ENCODE data around the gene HOXD10.

Gene HOXD10

GRCh38 chr2:176096243-176096985, 20.2 kb upstream of the HOXD10 start:
- DNase-seq, result no peak

GRCh38 chr2:176096986-176097819, 19.4 kb upstream of the HOXD10 start:
- DNase-seq, result peak; percentile 19

- DNase-seq, result no peak
These were observed 18.7 kb upstream of the HOXD10 start for GRCh38 chr2:176097820-176098365.

GRCh38 chr2:176098366-176099158, 18.0 kb upstream of the HOXD10 start:
- DNase-seq, result no peak

- no peak for DNase-seq
These were observed 17.3 kb upstream of the HOXD10 start for GRCh38 chr2:176099159-176099727.

- DNase-seq, result no peak
These were observed 16.6 kb upstream of the HOXD10 start, which contains the start of gene HOXD12 for GRCh38 chr2:176099728-176100546. Gene HOXD12 (plus strand): TSS chr2:176099795. CDS start chr2:176099802, 7 bp downstream.

- no peak for DNase-seq
These were observed 15.9 kb upstream of the HOXD10 start for GRCh38 chr2:176100547-176101140.

GRCh38 chr2:176101216-176101830, 15.3 kb upstream of the HOXD10 start:
- DNase-seq, result no peak

- DNase-seq, result no peak
These were observed 14.7 kb upstream of the HOXD10 start for GRCh38 chr2:176101842-176102241.

GRCh38 chr2:176102309-176102866, 14.2 kb upstream of the HOXD10 start:
- DNase-seq, result no peak

GRCh38 chr2:176103194-176103593, 13.4 kb upstream of the HOXD10 start:
- DNase-seq, result no peak

- DNase-seq, result no peak
These were observed 12.7 kb upstream of the HOXD10 start for GRCh38 chr2:176103742-176104315.

- DNase-seq, result no peak
These were observed 12.1 kb upstream of the HOXD10 start for GRCh38 chr2:176104316-176105077.

GRCh38 chr2:176105078-176105729, 11.4 kb upstream of the HOXD10 start:
- no peak for DNase-seq

- DNase-seq, result no peak
These were observed 10.6 kb upstream of the HOXD10 start for GRCh38 chr2:176105730-176106580.

- no peak for DNase-seq
These were observed 9.7 kb upstream of the HOXD10 start, which contains the start of gene HOXD11 for GRCh38 chr2:176106581-176107539. Gene HOXD11 (plus strand): TSS chr2:176107280. CDS start chr2:176107356, 76 bp downstream.
